ENCODE measurements around the gene KCTD6.

The KCTD6 gene

DNA sequence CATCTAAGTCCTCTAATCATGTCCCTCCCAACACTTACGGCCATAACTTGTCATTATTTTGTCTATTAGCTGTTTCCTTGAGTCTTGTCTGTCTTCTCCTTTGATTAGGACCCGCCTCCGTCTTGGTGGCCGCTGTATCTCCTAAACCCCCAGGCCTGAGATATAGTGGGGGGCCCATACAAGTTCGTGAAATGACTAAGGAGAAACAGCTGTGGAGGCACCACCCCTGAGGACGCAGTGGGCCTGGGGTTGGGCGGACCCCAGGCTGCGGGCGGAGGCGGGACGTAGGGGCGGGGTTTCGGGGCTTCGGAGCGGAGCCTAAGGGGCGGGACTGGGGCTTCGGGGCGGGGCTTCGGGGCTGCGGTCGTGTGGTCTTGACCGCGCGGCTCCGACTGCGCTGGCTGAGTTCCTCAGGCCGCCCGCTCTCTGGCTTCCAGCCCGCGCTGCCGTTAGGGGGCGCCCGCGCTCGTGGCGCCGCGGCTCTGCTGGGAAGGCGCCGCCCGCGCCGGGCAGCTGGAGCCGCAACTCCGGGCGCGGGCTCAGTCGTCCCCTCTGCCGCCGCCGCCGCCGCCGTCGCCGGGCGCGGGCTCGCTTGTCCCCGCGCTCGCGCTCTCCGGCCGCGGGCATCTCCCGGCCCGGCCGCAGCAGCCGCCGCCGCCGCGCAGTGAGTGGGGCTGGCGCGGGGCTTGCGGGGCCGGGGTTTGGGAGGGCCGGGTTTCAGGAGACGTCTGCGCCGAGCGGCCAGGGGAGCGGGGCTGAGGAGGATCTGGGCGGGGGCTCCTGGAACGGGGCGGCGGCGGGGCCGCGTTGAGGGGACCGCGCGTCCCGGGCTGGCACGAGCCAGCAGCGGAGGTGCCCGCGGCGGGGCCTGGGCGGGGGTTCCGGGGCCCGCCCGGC, at the start of gene KCTD6:
Gene KCTD6, plus strand, starts transcription at position 591 of the 897 bp plus-strand sequence. CDS start 6,660 bp downstream, outside the sequence.
- Histone ChIP-seq H3K4me1 (ENCODE audit: control insufficient read depth in 5 of 5, insufficient read depth in 5 of 5, low read length in 5 of 5) (peaks cover 15 to 59% (median 49%) of the 10 kb centered on the region in 5 donors), H3K27ac (ENCODE audit: low read depth, low read length) (peak within 1 kb of the TSS; percentile 88), H3K9ac (ENCODE audit: low read length in 5 of 5) (peak within 1 kb of the TSS; percentile 78 to 91 (median 89)), H3K9me3 (ENCODE audit: control insufficient read depth in 5 of 5, low read length in 5 of 5) (no peaks in the 10 kb centered on the region), H3K36me3 (ENCODE audit: control insufficient read depth in 5 of 5, insufficient read depth in 5 of 5, low read length in 5 of 5) (no peaks in the 10 kb centered on the region), H3K4me3 (ENCODE audit: low read depth in 1 of 5, low read length in 5 of 5) (peak within 1 kb of the TSS; percentile 77 to 92 (median 87)), H3K27me3 (ENCODE audit: control insufficient read depth in 5 of 5, insufficient read depth in 4 of 5, low read length in 5 of 5) (peaks cover 0 to 4% (median 0%) of the 10 kb centered on the region in 5 donors)

DNA sequence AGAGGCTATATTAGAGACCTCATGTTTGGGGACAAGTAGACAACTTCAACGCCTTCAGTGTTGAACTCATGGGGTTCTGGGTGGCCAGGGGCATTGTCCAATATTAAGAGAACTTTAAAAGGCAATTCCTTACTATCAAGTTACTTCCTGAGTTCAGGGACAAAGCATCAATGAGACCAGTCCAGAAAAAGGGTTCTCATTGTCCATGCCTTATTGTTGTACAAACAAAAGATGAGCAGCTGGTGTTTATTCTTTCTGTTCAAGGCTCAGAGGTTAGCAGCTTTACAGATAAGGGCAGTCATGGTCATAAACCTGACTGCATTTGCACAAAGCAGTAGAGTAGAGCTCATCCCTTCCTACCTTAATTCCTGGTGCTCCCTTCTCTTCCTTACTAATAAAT, 39.7 kb upstream of the KCTD6 start:
- no peaks in the 10 kb centered on the region for H3K4me1 ChIP-seq (ENCODE audit: control insufficient read depth in 5 of 5, insufficient read depth in 5 of 5, low read length in 5 of 5)
- no peak overlapping the region for H3K9ac ChIP-seq (ENCODE audit: low read length in 5 of 5)
- H3K36me3 ChIP-seq (ENCODE audit: control insufficient read depth in 5 of 5, insufficient read depth in 5 of 5, low read length in 5 of 5): no peaks in the 10 kb centered on the region
- no peaks in the 10 kb centered on the region for H3K27me3 ChIP-seq (ENCODE audit: control insufficient read depth in 5 of 5, insufficient read depth in 4 of 5, low read length in 5 of 5)
- peaks cover 0 to 21% (median 16%) of the 10 kb centered on the region in 5 donors for H3K9me3 ChIP-seq (ENCODE audit: control insufficient read depth in 5 of 5, low read length in 5 of 5)
- H3K27ac ChIP-seq (ENCODE audit: low read depth, low read length): no peak overlapping the region
- no peak overlapping the region for H3K4me3 ChIP-seq (ENCODE audit: low read depth in 1 of 5, low read length in 5 of 5)

DNA sequence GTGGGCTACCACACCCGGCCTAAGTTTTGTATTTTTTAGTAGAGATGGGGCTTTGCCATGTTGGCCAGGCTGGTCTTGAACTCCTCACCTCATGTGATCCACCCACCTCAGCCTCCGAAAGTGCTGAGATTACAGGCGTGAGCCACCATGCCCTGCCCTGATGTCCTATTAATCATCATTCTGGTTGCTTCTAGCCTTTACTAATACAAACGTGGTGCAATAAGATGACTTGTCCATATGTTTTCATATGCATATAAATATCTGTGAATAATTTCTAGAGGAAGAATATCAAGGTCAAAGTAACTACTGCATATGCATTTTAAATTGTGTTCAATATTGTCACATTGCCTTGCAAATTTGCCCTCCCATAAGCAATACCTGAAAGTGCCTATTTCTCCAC, 32.7 kb upstream of the KCTD6 start:
- H3K9me3 ChIP-seq (ENCODE audit: control insufficient read depth in 5 of 5, low read length in 5 of 5): peaks cover 0 to 12% (median 10%) of the 10 kb centered on the region in 5 donors
- H3K36me3 ChIP-seq (ENCODE audit: control insufficient read depth in 5 of 5, insufficient read depth in 5 of 5, low read length in 5 of 5): no peaks in the 10 kb centered on the region
- H3K27me3 ChIP-seq (ENCODE audit: control insufficient read depth in 5 of 5, insufficient read depth in 4 of 5, low read length in 5 of 5): no peaks in the 10 kb centered on the region
- no peak overlapping the region for H3K27ac ChIP-seq (ENCODE audit: low read depth, low read length)
- H3K4me3 ChIP-seq (ENCODE audit: low read depth in 1 of 5, low read length in 5 of 5): no peak overlapping the region
- H3K4me1 ChIP-seq (ENCODE audit: control insufficient read depth in 5 of 5, insufficient read depth in 5 of 5, low read length in 5 of 5): peaks cover 0 to 14% (median 12%) of the 10 kb centered on the region in 5 donors
- no peak overlapping the region for H3K9ac ChIP-seq (ENCODE audit: low read length in 5 of 5)

DNA sequence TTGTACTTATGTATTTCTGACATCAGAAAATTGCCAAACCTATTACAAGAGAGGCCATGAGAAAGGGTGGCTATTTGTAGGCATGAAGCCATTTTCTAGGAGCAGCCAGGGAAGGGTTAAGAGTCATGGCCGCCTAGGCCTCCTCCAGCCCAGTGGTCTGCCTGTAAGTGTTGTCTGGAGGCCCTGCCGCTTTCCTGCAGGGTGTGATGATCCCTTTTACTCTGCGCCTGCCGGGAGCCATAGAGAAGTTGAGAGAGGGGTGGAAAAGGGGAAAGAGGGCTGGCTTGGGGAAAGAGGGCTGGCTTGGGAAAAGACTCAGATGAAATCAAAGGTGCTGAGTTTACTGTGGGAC, 29.1 kb upstream of the KCTD6 start:
- Histone ChIP-seq H3K4me3 (ENCODE audit: low read depth in 1 of 5, low read length in 5 of 5) (no peak overlapping the region), H3K27me3 (ENCODE audit: control insufficient read depth in 5 of 5, insufficient read depth in 4 of 5, low read length in 5 of 5) (no peaks in the 10 kb centered on the region), H3K9me3 (ENCODE audit: control insufficient read depth in 5 of 5, low read length in 5 of 5) (no peaks in the 10 kb centered on the region), H3K27ac (ENCODE audit: low read depth, low read length) (no peak overlapping the region), H3K36me3 (ENCODE audit: control insufficient read depth in 5 of 5, insufficient read depth in 5 of 5, low read length in 5 of 5) (no peaks in the 10 kb centered on the region), H3K9ac (ENCODE audit: low read length in 5 of 5) (no peak overlapping the region), H3K4me1 (ENCODE audit: control insufficient read depth in 5 of 5, insufficient read depth in 5 of 5, low read length in 5 of 5) (peaks cover 0 to 14% (median 12%) of the 10 kb centered on the region in 5 donors)

DNA sequence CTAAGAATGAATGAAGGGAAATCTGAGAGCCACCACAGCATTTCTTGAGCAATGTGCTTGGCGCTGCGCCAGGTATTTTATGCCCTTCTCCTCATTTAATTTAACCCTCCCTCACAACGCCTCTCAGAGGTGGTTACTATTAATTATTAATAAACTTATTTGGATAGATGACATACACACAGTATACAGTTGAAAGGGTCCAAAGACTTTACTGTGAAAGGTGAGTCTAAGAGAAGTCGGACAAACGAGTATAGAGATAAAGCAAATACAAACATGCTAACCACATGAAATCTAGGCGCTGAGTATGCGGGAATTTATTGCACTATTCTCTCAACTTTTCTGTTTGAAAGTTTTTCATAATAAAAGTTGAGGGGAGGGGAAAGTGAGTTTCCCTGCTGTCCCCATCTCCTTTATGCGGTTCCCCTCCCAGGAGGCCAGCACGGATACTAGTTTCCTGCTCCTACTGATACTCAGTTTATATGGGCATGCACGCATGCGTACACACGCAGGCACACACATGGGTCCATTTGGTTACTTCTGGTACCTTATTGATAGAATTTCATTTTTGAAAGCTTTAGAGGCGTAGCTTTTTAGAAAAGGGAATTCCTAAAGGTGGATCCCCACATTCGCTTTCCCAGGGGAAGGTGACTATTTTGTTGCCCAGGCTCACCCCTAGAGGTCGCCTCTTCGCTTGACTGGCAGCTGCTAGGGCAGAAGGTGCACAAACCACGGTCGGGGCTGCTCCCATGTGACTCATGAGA, 28.5 kb upstream of the KCTD6 start:
- H3K27ac ChIP-seq (ENCODE audit: low read depth, low read length): no peak overlapping the region
- no peaks in the 10 kb centered on the region for H3K36me3 ChIP-seq (ENCODE audit: control insufficient read depth in 5 of 5, insufficient read depth in 5 of 5, low read length in 5 of 5)
- no peaks in the 10 kb centered on the region for H3K27me3 ChIP-seq (ENCODE audit: control insufficient read depth in 5 of 5, insufficient read depth in 4 of 5, low read length in 5 of 5)
- H3K4me3 ChIP-seq (ENCODE audit: low read depth in 1 of 5, low read length in 5 of 5): peak overlapping the region; percentile 34 to 65 (median 58)
- H3K4me1 ChIP-seq (ENCODE audit: control insufficient read depth in 5 of 5, insufficient read depth in 5 of 5, low read length in 5 of 5): peaks cover 0 to 14% (median 12%) of the 10 kb centered on the region in 5 donors
- H3K9me3 ChIP-seq (ENCODE audit: control insufficient read depth in 5 of 5, low read length in 5 of 5): no peaks in the 10 kb centered on the region
- peak overlapping the region in 2 of 5 donors; percentile 3 to 41 for H3K9ac ChIP-seq (ENCODE audit: low read length in 5 of 5)

DNA sequence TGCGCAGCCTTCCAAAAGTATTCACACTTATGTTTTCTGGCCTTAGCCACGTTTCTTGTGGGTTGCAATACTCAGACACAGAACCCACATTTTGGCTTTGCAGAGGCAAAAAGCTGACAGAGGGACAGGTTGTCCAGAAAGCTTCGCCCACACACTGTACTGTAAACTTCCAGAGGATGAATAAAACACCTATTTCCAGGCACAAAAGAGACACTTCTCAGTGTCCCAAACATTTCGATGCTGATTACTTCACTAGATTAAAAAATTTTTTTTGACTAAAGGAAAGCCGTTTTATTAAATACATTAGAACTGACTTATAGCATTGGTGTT, 28.0 kb upstream of the KCTD6 start:
- Histone ChIP-seq H3K9me3 (ENCODE audit: control insufficient read depth in 5 of 5, low read length in 5 of 5) (no peaks in the 10 kb centered on the region), H3K4me3 (ENCODE audit: low read depth in 1 of 5, low read length in 5 of 5) (peak overlapping the region in 3 of 5 donors; percentile 34 to 64 (median 58)), H3K27ac (ENCODE audit: low read depth, low read length) (no peak overlapping the region), H3K9ac (ENCODE audit: low read length in 5 of 5) (no peak overlapping the region), H3K36me3 (ENCODE audit: control insufficient read depth in 5 of 5, insufficient read depth in 5 of 5, low read length in 5 of 5) (no peaks in the 10 kb centered on the region), H3K4me1 (ENCODE audit: control insufficient read depth in 5 of 5, insufficient read depth in 5 of 5, low read length in 5 of 5) (peaks cover 0 to 14% (median 12%) of the 10 kb centered on the region in 5 donors), H3K27me3 (ENCODE audit: control insufficient read depth in 5 of 5, insufficient read depth in 4 of 5, low read length in 5 of 5) (no peaks in the 10 kb centered on the region)

DNA sequence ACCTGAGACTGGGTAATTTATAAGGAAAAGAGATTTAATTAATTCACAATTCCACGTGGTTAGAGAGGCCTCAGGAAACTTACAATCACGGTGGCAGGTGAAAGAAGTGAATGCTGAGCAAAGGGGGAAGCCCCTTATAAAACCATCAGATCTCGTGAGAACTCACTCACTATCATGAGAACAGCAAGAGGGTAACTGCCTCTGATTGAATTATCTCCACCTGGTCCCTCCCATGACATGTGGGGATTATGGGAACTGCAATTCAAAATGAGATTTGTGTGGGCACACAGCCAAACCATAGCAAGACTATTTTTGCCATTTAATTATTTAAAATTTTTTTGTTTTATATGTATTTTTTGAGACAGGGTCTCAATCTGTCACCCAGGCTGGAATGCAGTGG, 27.0 kb upstream of the KCTD6 start:
- Histone ChIP-seq H3K27me3 (ENCODE audit: control insufficient read depth in 5 of 5, insufficient read depth in 4 of 5, low read length in 5 of 5) (no peaks in the 10 kb centered on the region), H3K9me3 (ENCODE audit: control insufficient read depth in 5 of 5, low read length in 5 of 5) (no peaks in the 10 kb centered on the region), H3K4me3 (ENCODE audit: low read depth in 1 of 5, low read length in 5 of 5) (no peak overlapping the region), H3K27ac (ENCODE audit: low read depth, low read length) (no peak overlapping the region), H3K4me1 (ENCODE audit: control insufficient read depth in 5 of 5, insufficient read depth in 5 of 5, low read length in 5 of 5) (peaks cover 0 to 14% (median 12%) of the 10 kb centered on the region in 5 donors), H3K9ac (ENCODE audit: low read length in 5 of 5) (no peak overlapping the region), H3K36me3 (ENCODE audit: control insufficient read depth in 5 of 5, insufficient read depth in 5 of 5, low read length in 5 of 5) (no peaks in the 10 kb centered on the region)

DNA sequence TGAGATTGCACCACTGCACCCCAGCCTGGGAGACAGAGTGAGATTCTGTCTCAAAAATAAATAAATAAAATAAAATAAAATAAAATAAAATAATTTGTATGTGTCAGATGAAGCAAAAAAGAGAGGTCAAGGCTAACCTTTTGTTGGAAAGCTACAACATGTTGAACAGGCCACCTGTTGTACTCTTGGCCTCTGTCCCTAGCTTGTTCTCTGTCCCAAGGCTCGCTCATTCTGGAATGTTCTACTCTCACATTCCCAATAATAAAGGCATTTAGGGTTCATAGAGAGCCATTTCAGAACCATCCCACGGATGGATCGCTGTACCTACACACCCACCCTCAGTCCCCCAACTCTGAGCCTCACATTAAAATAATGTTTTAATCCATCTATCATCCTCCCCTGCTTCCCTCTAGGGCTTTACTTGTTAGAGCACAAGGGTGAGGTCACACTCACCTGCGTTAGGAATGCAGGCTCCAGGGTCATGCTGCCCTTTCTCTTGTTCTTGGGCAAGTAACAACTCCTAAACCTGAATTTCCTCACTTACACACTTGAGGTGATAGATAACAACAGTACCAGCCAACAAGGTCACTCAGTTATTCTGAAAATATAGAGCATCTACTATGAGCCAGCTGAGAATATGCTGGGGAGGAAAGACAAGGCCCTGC, 24.9 kb upstream of the KCTD6 start:
- H3K4me3 ChIP-seq (ENCODE audit: low read depth in 1 of 5, low read length in 5 of 5): no peak overlapping the region
- peaks cover 0 to 14% (median 12%) of the 10 kb centered on the region in 5 donors for H3K4me1 ChIP-seq (ENCODE audit: control insufficient read depth in 5 of 5, insufficient read depth in 5 of 5, low read length in 5 of 5)
- no peak overlapping the region for H3K27ac ChIP-seq (ENCODE audit: low read depth, low read length)
- H3K27me3 ChIP-seq (ENCODE audit: control insufficient read depth in 5 of 5, insufficient read depth in 4 of 5, low read length in 5 of 5): no peaks in the 10 kb centered on the region
- H3K9ac ChIP-seq (ENCODE audit: low read length in 5 of 5): no peak overlapping the region
- H3K9me3 ChIP-seq (ENCODE audit: control insufficient read depth in 5 of 5, low read length in 5 of 5): no peaks in the 10 kb centered on the region
- H3K36me3 ChIP-seq (ENCODE audit: control insufficient read depth in 5 of 5, insufficient read depth in 5 of 5, low read length in 5 of 5): no peaks in the 10 kb centered on the region

DNA sequence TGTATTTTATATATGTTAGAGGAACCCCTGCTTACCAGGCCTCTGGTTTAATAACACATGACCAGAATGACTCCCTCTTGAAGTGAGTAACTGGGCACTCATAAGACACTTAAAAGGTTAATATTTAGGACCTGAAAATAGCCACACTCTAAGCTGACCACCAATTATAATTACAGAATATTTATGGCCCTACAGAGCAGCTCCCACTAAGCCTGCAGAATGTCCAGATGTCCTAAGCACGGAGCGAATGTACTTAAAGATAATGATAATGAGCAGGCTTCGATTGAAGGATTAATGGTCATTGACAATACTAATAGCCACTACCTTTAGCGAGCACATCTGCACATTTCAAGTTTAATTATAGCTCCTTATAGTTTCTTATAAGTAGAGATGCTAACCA, 22.8 kb upstream of the KCTD6 start:
- H3K27me3 ChIP-seq (ENCODE audit: control insufficient read depth in 5 of 5, insufficient read depth in 4 of 5, low read length in 5 of 5): no peaks in the 10 kb centered on the region
- H3K27ac ChIP-seq (ENCODE audit: low read depth, low read length): no peak overlapping the region
- no peak overlapping the region for H3K9ac ChIP-seq (ENCODE audit: low read length in 5 of 5)

More for the DNA sequence above, 22.8 kb upstream of the KCTD6 start:
- H3K4me3 ChIP-seq (ENCODE audit: low read depth in 1 of 5, low read length in 5 of 5): no peak overlapping the region
- no peaks in the 10 kb centered on the region for H3K9me3 ChIP-seq (ENCODE audit: control insufficient read depth in 5 of 5, low read length in 5 of 5)
- no peaks in the 10 kb centered on the region for H3K36me3 ChIP-seq (ENCODE audit: control insufficient read depth in 5 of 5, insufficient read depth in 5 of 5, low read length in 5 of 5)
- H3K4me1 ChIP-seq (ENCODE audit: control insufficient read depth in 5 of 5, insufficient read depth in 5 of 5, low read length in 5 of 5): no peaks in the 10 kb centered on the region

Measured in subcutaneous abdominal adipose tissue (tissue), 5 donors.